Stimulated activated naive CD8-positive, alpha-beta T cell treated with anti-CD3 and anti-CD28 coated beads, Interleukin-15, Interleukin-2, amounts not matched to agents 100 U/mL and 50 U/mL, for 24 hours (primary cell): ENCODE results near the gene NUDT15.
"Not testable (repeated sequence)": the region's sequence is repeated elsewhere in the genome, so short reads cannot be mapped to it uniquely, and the experiment has no call there.

Experiments used
- ATAC-seq: fragments of 150-1000 bp; cut with Tn5 transposase; one replicate; pipeline ENCODE4 v1.10.0; 2021
- DNase-seq: peaks from one replicate; pipeline ENCODE4 v3.0.0; 2021

NUDT15 gene

GRCh38 chr13:48037346-48038173 is at the start of gene NUDT15:
TSS of gene NUDT15 (plus strand) at chr13:48037726. CDS start at chr13:48037747, 21 bp downstream.
- DNase-seq (peak; percentile 96), ATAC-seq (peak; percentile 95)

GRCh38 chr13:47990427-47990826 is 47.1 kb upstream of the NUDT15 start:
- no peak for DNase-seq
- ATAC-seq: no peak

GRCh38 chr13:47990920-47991466 is 46.5 kb upstream of the NUDT15 start:
- ATAC-seq (no peak), DNase-seq (no peak)

- DNase-seq (no peak), ATAC-seq (no peak)
Measured at GRCh38 chr13:47991859-47992258, 45.7 kb upstream of the NUDT15 start.

- no peak for DNase-seq
- no peak for ATAC-seq
Measured at GRCh38 chr13:47997384-47997783, 40.1 kb upstream of the NUDT15 start.

- no peak for ATAC-seq
- DNase-seq: no peak
Measured at GRCh38 chr13:47999973-48000372, 37.6 kb upstream of the NUDT15 start.

GRCh38 chr13:48000559-48001113 is 36.9 kb upstream of the NUDT15 start:
- ATAC-seq (peak; percentile 25), DNase-seq (no peak)

GRCh38 chr13:48001114-48001881 is 36.2 kb upstream of the NUDT15 start, which contains the start of gene SUCLA2:
TSS of gene SUCLA2 (minus strand) at chr13:48001273. CDS start at chr13:48001269, 4 bp downstream.
- ATAC-seq: peak; percentile 100

GRCh38 chr13:48001999-48002398 is 35.5 kb upstream of the NUDT15 start:
- peak; percentile 3 for DNase-seq
- not testable (repeated sequence) for ATAC-seq

More at GRCh38 chr13:48001114-48001881, 36.2 kb upstream of the NUDT15 start, which contains the start of gene SUCLA2:
- peak; percentile 95 for DNase-seq

GRCh38 chr13:48004201-48004600 is 33.3 kb upstream of the NUDT15 start:
- DNase-seq (no peak), ATAC-seq (no peak)

- no peak for DNase-seq
Measured at GRCh38 chr13:48006396-48006795, 31.1 kb upstream of the NUDT15 start.

GRCh38 chr13:48009284-48009683 is 28.2 kb upstream of the NUDT15 start:
- no peak for ATAC-seq
- no peak for DNase-seq

More at GRCh38 chr13:48006396-48006795, 31.1 kb upstream of the NUDT15 start:
- no peak for ATAC-seq

- ATAC-seq (no peak), DNase-seq (no peak)
Measured at GRCh38 chr13:48010698-48011097, 26.8 kb upstream of the NUDT15 start.

GRCh38 chr13:48012668-48013067 is 24.9 kb upstream of the NUDT15 start:
- DNase-seq: no peak
- ATAC-seq: no peak

- ATAC-seq: no peak
- DNase-seq: no peak
Measured at GRCh38 chr13:48014359-48014758, 23.2 kb upstream of the NUDT15 start.

- DNase-seq: no peak
- no peak for ATAC-seq
Measured at GRCh38 chr13:48018637-48019036, 18.9 kb upstream of the NUDT15 start.

- DNase-seq (no peak), ATAC-seq (no peak)
Measured at GRCh38 chr13:48019796-48020195, 17.7 kb upstream of the NUDT15 start.

- ATAC-seq (no peak), DNase-seq (no peak)
Measured at GRCh38 chr13:48028066-48028465, 9.5 kb upstream of the NUDT15 start.

- peak; percentile 19 for ATAC-seq
- no peak for DNase-seq
Measured at GRCh38 chr13:48029859-48030258, 7.7 kb upstream of the NUDT15 start.

- no peak for ATAC-seq
- DNase-seq: no peak
Measured at GRCh38 chr13:48038761-48039160, 1.2 kb downstream of the NUDT15 start.

- DNase-seq (no peak), ATAC-seq (no peak)
Measured at GRCh38 chr13:48040049-48040448, 2.5 kb downstream of the NUDT15 start.

GRCh38 chr13:48040896-48041295 is 3.4 kb downstream of the NUDT15 start:
- no peak for ATAC-seq

More at GRCh38 chr13:48040896-48041295, 3.4 kb downstream of the NUDT15 start:
- DNase-seq: no peak
